Measurements from ENCODE around the gene ATF7.
"Not testable (repeated sequence)": the region's sequence is repeated elsewhere in the genome, so short reads cannot be mapped to it uniquely, and the experiment has no call there.

The ATF7 gene

GRCh38 chr12:53499266-53500141, 126.7 kb downstream of the ATF7 start, which contains the start of gene MAP3K12:
Gene MAP3K12 (minus strand): TSS chr12:53499458. CDS start chr12:53487391, 12,067 bp downstream.
- peak in 3 of 4 experiments; percentile 37 to 65 (median 40) for DNase-seq

DNA sequence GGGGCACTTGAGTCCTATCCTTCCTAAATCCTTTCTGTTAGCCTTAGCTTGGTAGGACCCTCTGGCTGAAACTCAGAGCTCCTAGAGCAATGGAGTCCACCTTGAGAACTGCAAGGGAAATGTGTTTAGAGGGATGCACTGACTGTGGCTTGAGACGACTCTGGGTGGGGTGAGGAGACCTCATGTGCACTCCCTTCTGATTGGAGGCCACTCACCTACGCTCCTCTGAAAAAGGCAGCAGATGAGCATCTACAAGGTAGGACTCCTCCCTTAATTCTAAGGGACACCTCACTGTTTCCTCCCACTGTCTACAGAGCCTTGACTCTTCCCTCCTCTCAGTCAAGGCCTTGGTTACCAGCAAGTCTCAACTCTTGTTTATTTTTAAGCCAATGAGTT, 127.9 kb downstream of the ATF7 start:
- DNase-seq: no peak

- no peak for DNase-seq
These were observed 128.7 kb downstream of the ATF7 start for GRCh38 chr12:53497461-53497860.

DNA sequence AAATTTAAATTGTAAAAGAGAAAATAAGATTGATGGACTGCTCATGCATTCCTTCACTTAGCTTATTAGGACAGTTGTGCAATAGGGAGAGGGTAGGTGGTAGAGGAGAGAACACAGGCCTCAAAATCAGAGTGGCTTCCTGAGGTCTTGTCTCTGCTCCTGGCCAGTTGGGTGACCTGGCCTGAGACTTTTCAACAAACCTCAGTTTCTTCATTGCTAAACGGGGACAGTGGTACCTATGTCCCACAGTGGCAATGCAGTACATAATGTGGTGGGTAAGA, 129.5 kb downstream of the ATF7 start:
- DNase-seq: no peak

- no peak for DNase-seq
These were observed 130.1 kb downstream of the ATF7 start for GRCh38 chr12:53495903-53496751.

DNA sequence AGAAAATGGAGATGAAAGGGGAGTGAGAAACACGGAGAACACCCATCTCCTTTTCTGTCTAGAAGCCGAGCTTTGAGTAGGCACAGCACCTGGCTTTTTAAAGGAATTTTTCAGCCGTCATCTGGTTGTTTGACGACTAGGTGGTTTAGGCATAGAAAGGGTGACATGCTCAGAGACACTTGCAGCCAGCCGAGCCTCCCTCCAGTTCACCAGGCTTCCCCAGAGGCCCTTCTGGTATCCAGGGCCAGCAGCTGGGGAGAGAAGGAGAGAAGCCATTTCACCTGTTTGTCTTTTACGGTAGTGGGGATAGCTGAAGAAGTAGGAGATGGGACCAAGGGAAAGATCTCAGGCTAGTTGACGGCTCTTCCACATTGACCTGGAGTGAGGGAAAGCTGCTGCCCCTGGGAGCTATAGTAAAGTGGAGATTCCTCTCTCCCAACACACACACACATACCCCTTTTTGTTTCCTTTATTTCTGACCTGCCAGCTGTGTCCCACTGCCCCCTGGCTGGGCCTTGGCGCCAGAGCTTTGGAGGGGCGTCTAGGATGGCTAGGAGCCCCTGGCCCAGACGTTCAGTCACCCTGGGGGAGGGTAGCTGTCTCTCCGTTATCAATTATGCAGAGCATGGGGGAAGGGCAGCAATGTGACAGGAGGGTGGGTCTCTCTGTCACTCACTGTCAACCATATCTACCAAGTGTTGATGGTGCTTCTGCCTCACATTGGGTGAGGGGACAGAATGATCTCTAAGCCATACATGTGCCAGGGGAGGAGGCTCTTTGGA, 132.4 kb downstream of the ATF7 start:
- no peak for DNase-seq

DNA sequence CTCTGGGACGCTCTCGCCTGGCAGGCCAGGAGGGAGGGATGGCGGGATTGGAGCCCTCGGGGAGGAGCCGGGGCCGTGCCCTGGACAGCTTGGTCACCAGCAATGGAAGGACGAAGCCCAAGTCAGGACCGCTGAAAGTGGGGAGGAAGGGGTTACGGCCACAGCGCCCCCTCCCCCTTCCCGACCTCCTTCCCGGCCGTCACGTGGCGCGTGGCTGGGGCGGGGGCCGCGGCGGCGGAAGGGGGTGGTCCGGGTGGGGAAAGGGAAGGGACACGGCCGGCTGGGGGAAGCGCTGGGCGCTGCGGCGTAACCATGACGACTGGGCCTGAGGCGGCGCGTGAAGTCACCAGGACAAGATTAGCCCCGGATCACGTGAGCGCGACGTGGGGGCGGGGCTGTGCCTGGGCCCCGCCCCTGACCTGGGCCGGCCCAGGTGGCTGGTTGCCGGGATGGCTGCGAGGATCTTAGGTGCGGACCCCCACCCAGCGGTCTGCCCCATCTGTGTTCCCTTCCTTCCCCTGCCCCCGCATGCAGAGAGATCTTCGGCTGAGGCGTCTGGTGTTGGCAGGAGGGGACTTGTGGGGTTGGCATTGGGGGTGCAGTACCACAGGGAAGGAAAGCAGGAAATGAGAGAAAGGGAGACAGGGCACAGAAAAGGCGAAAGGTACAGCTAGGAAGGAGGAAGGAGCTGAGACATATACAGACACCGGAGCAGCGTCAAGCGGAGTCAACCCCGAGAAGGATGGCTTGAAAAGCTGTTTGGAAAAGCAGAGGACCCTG, 133.2 kb downstream of the ATF7 start:
- peak; percentile 55 to 81 (median 64) for DNase-seq

GRCh38 chr12:53492188-53492587, 134.0 kb downstream of the ATF7 start:
- DNase-seq: no peak

DNA sequence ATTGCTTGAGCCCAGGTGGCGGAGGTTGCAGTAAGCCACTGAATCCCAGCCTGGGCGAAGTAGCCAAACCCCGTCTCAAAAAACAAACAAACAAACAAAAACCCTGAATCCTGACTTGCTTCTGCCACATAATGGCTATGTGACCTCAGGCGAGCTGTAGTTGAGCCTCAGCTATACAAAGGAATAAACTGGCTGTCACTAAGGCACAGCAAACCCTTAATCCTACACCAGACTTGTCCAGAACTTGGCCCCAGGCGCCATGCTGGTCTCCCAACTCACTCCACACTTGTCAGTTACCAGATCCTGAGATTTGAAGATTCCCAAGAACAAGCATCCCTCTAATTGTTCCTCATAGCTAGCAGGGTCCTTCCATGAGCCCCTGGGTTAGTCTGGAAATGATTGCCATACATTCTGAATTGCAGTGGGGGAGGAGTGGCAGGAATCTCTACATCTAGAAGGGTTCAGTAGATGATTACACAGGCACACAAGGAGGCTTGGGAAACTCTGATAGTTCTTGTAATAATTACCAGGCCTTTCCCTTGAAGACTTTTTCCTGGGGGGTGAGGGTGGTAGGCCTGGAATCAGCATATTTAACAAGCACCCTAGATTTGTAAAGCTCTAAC, 136.8 kb downstream of the ATF7 start:
- no peak for DNase-seq

DNA sequence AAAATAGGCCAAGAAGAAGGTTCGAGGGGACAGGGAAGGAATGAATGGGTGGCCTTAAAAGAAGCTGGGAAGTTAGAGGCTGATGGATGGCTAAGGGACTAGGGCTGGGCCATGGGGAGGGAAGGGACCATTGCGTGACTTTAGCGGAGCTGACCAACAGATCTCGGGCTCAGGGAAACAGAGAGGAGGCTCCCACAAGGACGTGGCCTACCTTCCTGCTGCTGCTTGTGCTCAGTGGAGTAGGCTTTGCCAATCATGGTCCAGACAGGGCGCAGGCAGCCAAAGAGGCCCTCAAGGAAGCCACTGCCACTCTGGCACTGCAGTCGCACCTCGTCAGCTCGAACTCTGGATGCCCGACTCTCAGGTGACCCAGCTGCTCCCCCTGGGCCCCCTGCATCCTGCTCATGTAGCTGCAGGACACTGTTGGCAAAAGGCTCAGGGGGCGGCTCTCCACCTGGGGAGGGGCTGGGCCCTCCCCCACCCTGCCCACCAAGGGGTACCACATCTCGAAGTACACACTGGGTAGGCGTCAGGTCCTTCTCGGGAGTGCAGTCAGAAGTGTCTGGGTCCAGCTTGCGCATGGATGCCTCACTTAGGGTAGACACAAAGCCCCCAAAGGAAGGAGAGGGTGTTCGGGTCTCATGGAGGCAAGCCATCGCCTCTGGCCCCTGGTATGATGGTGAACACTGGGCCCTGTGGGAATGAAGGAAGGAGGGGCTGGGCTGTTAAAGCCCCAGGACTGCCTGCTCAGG, 139.3 kb downstream of the ATF7 start:
- no peak for DNase-seq

DNA sequence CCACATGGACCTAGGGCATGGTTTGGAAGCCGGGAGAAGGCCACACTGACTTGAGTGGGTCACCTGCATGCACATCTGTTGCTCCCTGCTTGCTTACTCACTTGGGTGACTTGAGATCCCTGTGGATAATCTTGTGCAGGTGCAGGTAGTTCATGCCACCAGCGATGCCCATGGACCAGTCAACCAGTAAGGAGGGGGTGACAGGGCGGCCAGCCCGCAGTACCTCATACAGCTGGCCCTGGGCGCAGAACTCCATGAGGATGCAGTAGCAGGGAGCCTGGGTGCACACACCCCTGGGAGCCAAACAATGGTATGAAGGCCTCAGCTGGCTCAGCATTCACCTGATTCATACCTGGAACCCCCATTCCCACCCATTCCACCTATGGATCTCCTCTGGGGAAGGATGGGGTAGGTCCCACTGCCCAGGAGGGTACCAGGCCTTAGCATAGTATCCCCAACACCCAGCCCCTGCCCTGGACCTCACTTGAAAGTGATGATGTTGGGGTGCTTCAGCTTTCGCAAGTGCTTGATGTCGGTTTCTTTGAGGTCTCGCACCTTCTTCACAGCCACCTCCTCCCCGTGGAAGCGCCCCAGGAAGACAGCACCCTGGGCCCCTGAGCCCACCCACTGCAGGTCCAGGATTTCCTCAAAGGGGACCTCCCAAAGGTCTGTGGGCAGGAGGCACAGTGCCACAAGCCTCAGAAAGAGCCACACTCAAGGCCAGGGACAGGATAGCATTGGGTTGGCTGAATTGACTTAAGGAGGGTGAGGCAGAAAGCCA, 140.0 kb downstream of the ATF7 start:
- DNase-seq: no peak

DNA sequence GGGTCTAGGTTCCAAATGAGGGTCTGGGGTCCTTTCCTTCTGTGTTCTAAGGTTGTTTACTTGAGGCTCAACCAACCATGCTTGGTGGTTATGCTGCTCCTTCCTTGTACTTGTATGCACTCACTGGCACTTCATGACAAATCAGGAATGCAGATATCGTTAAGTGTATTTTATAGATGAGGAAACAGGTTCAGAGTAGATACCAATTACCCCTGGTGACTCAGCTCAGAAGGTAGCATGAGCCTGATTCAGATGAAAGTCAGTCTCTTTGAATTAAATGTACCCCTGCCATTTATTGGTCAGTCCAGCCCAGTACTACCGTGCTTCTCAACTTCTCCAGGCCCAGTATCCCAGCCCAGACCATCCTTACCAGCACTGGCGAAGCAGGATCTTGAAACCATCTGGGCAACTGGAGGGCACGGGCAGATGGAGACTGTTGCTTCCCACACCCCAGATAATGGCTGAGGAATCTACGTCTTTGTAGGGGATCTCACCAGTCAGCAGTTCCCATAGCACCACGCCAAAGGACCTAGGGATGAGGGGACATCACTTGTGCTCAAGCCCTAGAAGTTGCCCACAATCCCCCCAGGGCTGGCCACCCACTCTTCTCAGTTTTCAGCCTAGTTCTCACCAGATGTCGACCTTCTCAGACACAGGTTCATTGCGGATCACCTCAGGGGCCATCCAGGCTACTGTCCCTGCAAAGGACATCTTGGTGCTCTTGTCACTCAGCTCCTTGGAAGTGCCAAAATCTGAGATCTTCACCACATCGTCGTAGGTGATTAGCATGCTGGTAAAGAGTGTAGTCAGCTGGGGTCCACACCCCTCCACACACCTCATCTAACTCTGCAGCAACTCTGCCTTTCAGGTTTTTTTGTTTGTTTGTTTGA, 141.3 kb downstream of the ATF7 start:
- DNase-seq: no peak

GRCh38 chr12:53483979-53484377, 142.2 kb downstream of the ATF7 start:
- DNase-seq: no peak

GRCh38 chr12:53483225-53483978, 142.8 kb downstream of the ATF7 start:
- no peak for DNase-seq

- no peak for DNase-seq
These were observed 143.5 kb downstream of the ATF7 start for GRCh38 chr12:53482626-53483168.

GRCh38 chr12:53481939-53482586, 144.1 kb downstream of the ATF7 start:
- no peak for DNase-seq

DNA sequence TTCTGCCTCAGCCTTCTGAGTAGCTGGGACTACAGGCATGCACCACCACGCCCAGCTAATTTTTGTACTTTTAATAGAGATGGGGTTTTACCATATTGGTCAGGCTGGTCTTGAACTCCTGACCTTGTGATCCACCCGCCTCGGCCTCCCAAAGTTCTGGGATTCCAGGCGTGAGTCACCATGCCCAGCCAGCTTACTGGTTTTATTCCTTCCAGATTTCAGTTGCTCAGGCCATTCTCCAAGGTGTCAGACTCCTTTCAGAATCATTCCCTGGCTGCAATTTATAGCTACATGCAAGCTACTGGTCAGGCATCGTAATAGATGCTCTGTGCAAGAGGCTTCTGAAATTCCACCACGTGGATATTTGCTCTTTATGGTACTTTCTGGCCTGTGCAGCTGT, 144.7 kb downstream of the ATF7 start:
- DNase-seq: not testable (repeated sequence)
